ENCODE results near the gene PSMC3.

DNA sequence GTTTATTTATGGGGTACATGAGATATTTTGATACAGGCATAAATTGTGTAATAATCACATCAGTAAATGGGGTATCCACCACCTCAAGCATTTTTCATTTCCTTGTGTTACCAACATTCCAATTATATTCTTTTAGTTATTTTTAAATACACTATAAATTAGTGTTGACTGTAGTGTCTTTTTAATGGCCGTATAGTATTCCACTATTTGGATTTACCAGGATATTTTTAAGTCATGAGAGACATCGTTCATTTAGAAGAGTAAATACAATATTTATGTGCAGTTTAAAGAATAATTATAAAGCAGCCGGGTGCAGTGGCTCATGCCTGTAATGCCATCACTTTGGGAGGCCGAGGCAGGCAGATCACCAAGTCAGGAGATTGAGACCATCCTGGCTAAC, 41.7 kb downstream of the PSMC3 start:
- TF ChIP-seq FOXM1 (IDR thresholded peaks at IDR 0.05; ENCODE audit: borderline replicate concordance) (no peak), HDGF (IDR thresholded peaks at IDR 0.05; ENCODE audit: borderline replicate concordance) (no peak), SP1 (IDR thresholded peaks at IDR 0.05) (no peak), BHLHE40 (IDR thresholded peaks at IDR 0.05; ENCODE audit: borderline replicate concordance) (no peak), SUZ12 (IDR thresholded peaks at IDR 0.05) (no peak), ZNF384 (IDR thresholded peaks at IDR 0.05) (no peak)
